ENCODE results near the gene SEC24B. TPM values are rescaled to one million over a fixed set of nuclear protein-coding genes. Genes with fewer than 3 reads are reported as not detected.

SEC24B gene
- total and polyA plus RNA-seq, 10 of the 15 experiments (the other 5 are each of a cell fraction or from before 2014, with no cell fraction given), result 6.4 to 43.2 (median 16.0) TPM

- POLR2A ChIA-PET, result interaction anchor here (0.6 to 0.7 kb wide), 2 partner anchors 385 to 790 kb away, joined by 4 to 9 read pairs; no protein-coding TSS in a partner anchor
- no peaks in the 10 kb centered on the region; a peak in 1 of 4 replicates for H3K27me3 ChIP-seq (replicated peaks in 1 of 2; ENCODE audit: control insufficient read depth in 2 of 2, insufficient read depth in 2 of 2, low read length in 1 of 2)
- no peaks in the 10 kb centered on the region for H4K20me1 ChIP-seq (ENCODE audit: control insufficient read depth, insufficient read depth)
- RAD21 ChIA-PET (ENCODE audit: unreplicated experiment), result no interaction called here
- WGBS (ENCODE audit: insufficient coverage, insufficient replicate concordance, low lambda C conversion rate, missing lambda C conversion rate), result 44% methylated on average over 1 of the region's 1 CpG
- no peak overlapping the region for H3K9ac ChIP-seq (ENCODE audit: control insufficient read depth, insufficient read depth, low read length)
- TF ChIP-seq TBL1XR1 (IDR thresholded peaks at IDR 0.05; ENCODE audit: low read depth, low read length) (no peak), MEF2B (IDR thresholded peaks at IDR 0.05; ENCODE audit: partially characterized antibody, poor library complexity, severe bottlenecking) (no peak), STAT3 (IDR thresholded peaks at IDR 0.05; ENCODE audit: low read depth, low read length) (no peak), PML (IDR thresholded peaks at IDR 0.05; ENCODE audit: low read length) (no peak), BMI1 (IDR thresholded peaks at IDR 0.05; ENCODE audit: borderline replicate concordance) (no peak), ZNF622 (IDR thresholded peaks at IDR 0.05) (no peak), NR2C1 (IDR thresholded peaks at IDR 0.05) (no peak), DPF2 (IDR thresholded peaks at IDR 0.05) (no peak), PRDM15 (CRISPR knock-in tag; IDR thresholded peaks at IDR 0.05) (no peak), TCF3 (IDR thresholded peaks at IDR 0.05; ENCODE audit: borderline replicate concordance, insufficient read depth, low read depth, low read length) (no peak)
- in situ Hi-C loops (cut with MboI) (no loop called here), intact Hi-C loops (cut with micrococcal nuclease; ENCODE audit: unreplicated experiment) (no loop called here)
- CTCF ChIA-PET, result interaction anchor here (0.6 to 1.1 kb wide), 3 partner anchors 10 to 265 kb away, joined by 3 to 4 read pairs (median 3); no protein-coding TSS in a partner anchor
- H3K9me3 ChIP-seq (replicated peaks; ENCODE audit: control insufficient read depth, insufficient read depth, low read length), result no peaks in the 10 kb centered on the region
- FAIRE-seq (no peak), DNase-seq (ENCODE audit: low read depth, low spot score) (no peak), ATAC-seq (no peak)
- H3K4me3 ChIP-seq, result no peak overlapping the region
- no peak overlapping the region for H3K27ac ChIP-seq (ENCODE audit: control insufficient read depth, insufficient read depth)
- H2AFZ ChIP-seq (ENCODE audit: control insufficient read depth, low read depth, low read length), result no peak overlapping the region
- SMC1A ChIA-PET (ENCODE audit: uncharacterized antibody, unreplicated experiment), result interaction anchor here (0.6 kb wide), 1 partner anchor 26 kb away, joined by 3 read pairs; no protein-coding TSS in a partner anchor
- no peaks in the 10 kb centered on the region for H3K79me2 ChIP-seq (ENCODE audit: control insufficient read depth, insufficient read depth, low read length)
- no peaks in the 10 kb centered on the region for H3K36me3 ChIP-seq (ENCODE audit: control insufficient read depth in 2 of 2, insufficient read depth in 2 of 2, low read length in 1 of 2)
- no peak overlapping the region for H3K4me2 ChIP-seq (ENCODE audit: control insufficient read depth, insufficient read depth)
- no peaks in the 10 kb centered on the region for H3K4me1 ChIP-seq (ENCODE audit: control insufficient read depth, insufficient read depth, low read length)
- no TSS peak for BruUV-seq (replicated peaks)
Observed at GRCh38 chr4:109414938-109415337, 18.7 kb upstream of the SEC24B start.
